Inflammatory macrophage (primary cell): ENCODE measurements around the gene PGM5.

Source experiments
- DNase-seq, 2 donors: peaks; one replicate each; pipeline ENCODE4 v3.0.0-alpha.2; 2020 to 2022

Gene PGM5

GRCh38 chr9:68446836-68447235 is 90.4 kb downstream of the PGM5 start:
- DNase-seq = no peak

GRCh38 chr9:68447611-68448010 is 91.2 kb downstream of the PGM5 start:
- DNase-seq = no peak

GRCh38 chr9:68454579-68455334 is 98.3 kb downstream of the PGM5 start:
- no peak for DNase-seq

GRCh38 chr9:68455451-68455850 is 99.0 kb downstream of the PGM5 start:
- no peak for DNase-seq

GRCh38 chr9:68457803-68458202 is 101.4 kb downstream of the PGM5 start:
- no peak for DNase-seq

- DNase-seq = no peak
These were observed 102.5 kb downstream of the PGM5 start for GRCh38 chr9:68458918-68459317.

GRCh38 chr9:68462105-68462775 is 105.8 kb downstream of the PGM5 start:
- DNase-seq = no peak

- DNase-seq = no peak
These were observed 113.7 kb downstream of the PGM5 start for GRCh38 chr9:68470067-68470466.

GRCh38 chr9:68470634-68471033 is 114.2 kb downstream of the PGM5 start:
- no peak for DNase-seq

- DNase-seq = no peak
These were observed 115.7 kb downstream of the PGM5 start for GRCh38 chr9:68472119-68472518.

- DNase-seq = peak; percentile 5 to 34
These were observed 117.4 kb downstream of the PGM5 start for GRCh38 chr9:68473790-68474189.

GRCh38 chr9:68476422-68476821 is 120.0 kb downstream of the PGM5 start:
- DNase-seq = no peak

- no peak for DNase-seq
These were observed 120.4 kb downstream of the PGM5 start for GRCh38 chr9:68476847-68477246.

- no peak for DNase-seq
These were observed 124.4 kb downstream of the PGM5 start for GRCh38 chr9:68480807-68481206.

GRCh38 chr9:68482548-68482947 is 126.1 kb downstream of the PGM5 start:
- no peak for DNase-seq

GRCh38 chr9:68488126-68488525 is 131.7 kb downstream of the PGM5 start:
- no peak for DNase-seq

GRCh38 chr9:68489646-68490045 is 133.2 kb downstream of the PGM5 start:
- no peak for DNase-seq

- no peak for DNase-seq
These were observed 136.4 kb downstream of the PGM5 start for GRCh38 chr9:68492806-68493205.

GRCh38 chr9:68493541-68493940 is 137.1 kb downstream of the PGM5 start:
- no peak for DNase-seq

- no peak for DNase-seq
These were observed 137.7 kb downstream of the PGM5 start for GRCh38 chr9:68493958-68494577.

- no peak for DNase-seq
These were observed 138.8 kb downstream of the PGM5 start for GRCh38 chr9:68495247-68495646.

GRCh38 chr9:68496356-68496755 is 139.9 kb downstream of the PGM5 start:
- no peak for DNase-seq

GRCh38 chr9:68497629-68498028 is 141.2 kb downstream of the PGM5 start:
- no peak for DNase-seq

- no peak for DNase-seq
These were observed 142.4 kb downstream of the PGM5 start for GRCh38 chr9:68498816-68499215.
